Measurements from ENCODE around the gene ZNF195.
A peak's percentile ranks its signal among the peaks of the same experiment; 100 is the strongest.
"Not testable (repeated sequence)": the region's sequence is repeated elsewhere in the genome, so short reads cannot be mapped to it uniquely, and the experiment has no call there.

- TF ChIP-seq, protein P1, sequence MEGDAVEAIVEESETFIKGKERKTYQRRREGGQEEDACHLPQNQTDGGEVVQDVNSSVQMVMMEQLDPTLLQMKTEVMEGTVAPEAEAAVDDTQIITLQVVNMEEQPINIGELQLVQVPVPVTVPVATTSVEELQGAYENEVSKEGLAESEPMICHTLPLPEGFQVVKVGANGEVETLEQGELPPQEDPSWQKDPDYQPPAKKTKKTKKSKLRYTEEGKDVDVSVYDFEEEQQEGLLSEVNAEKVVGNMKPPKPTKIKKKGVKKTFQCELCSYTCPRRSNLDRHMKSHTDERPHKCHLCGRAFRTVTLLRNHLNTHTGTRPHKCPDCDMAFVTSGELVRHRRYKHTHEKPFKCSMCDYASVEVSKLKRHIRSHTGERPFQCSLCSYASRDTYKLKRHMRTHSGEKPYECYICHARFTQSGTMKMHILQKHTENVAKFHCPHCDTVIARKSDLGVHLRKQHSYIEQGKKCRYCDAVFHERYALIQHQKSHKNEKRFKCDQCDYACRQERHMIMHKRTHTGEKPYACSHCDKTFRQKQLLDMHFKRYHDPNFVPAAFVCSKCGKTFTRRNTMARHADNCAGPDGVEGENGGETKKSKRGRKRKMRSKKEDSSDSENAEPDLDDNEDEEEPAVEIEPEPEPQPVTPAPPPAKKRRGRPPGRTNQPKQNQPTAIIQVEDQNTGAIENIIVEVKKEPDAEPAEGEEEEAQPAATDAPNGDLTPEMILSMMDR (conservative IDR thresholded peaks at IDR 0.05; ENCODE audit: low read depth, low read length): peak; percentile 67
- TF ChIP-seq EZH2 (IDR thresholded peaks at IDR 0.05; ENCODE audit: borderline replicate concordance, low read depth, low read length, poor library complexity, severe bottlenecking): not testable (repeated sequence)
Observed at GRCh38 chr11:3408722-3409121, 29.8 kb upstream of the ZNF195 start.

Measured in A673 (cell line).